ENCODE measurements around the gene PCDHB16. TPM values are rescaled to one million over a fixed set of nuclear protein-coding genes. Genes with fewer than 3 reads are reported as not detected.
"Not testable (repeated sequence)": the region's sequence is repeated elsewhere in the genome, so short reads cannot be mapped to it uniquely, and the experiment has no call there.

The PCDHB16 gene
- total and polyA plus RNA-seq, 2 donors = 2.4 to 3.3 TPM

DNA sequence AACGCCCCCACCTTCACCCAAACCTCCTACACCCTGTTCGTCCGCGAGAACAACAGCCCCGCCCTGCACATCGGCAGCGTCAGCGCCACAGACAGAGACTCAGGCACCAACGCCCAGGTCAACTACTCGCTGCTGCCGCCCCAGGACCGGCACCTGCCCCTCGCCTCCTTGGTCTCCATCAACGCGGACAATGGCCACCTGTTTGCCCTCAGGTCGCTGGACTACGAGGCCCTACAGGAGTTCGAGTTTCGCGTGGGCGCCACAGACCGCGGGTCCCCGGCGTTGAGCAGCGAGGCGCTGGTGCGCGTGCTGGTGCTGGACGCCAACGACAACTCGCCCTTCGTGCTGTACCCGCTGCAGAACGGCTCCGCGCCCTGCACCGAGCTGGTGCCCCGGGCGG lies 42.7 kb downstream of the PCDHB16 start:
- WGBS = 22% methylated on average over 34 of the region's 40 CpGs
- H3K4me1 ChIP-seq (ENCODE audit: insufficient read depth); H3K27ac ChIP-seq (ENCODE audit: low read depth); H3K36me3 ChIP-seq (ENCODE audit: insufficient read depth); DNase-seq (ENCODE audit: extremely low spot score); H3K4me3 ChIP-seq (ENCODE audit: low read depth, low read length): not testable (repeated sequence)

DNA sequence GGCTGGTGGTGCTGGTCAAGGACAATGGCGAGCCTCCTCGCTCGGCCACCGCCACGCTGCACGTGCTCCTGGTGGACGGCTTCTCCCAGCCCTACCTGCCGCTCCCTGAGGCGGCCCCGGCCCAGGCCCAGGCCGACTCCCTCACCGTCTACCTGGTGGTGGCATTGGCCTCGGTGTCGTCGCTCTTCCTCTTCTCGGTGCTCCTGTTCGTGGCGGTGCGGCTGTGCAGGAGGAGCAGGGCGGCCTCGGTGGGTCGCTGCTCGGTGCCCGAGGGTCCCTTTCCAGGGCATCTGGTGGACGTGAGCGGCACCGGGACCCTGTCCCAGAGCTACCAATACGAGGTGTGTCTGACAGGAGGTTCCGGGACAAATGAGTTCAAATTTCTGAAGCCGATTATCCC lies 43.2 kb downstream of the PCDHB16 start:
- not testable (repeated sequence) for H3K27ac ChIP-seq (ENCODE audit: low read depth); H3K4me1 ChIP-seq (ENCODE audit: insufficient read depth); H3K36me3 ChIP-seq (ENCODE audit: insufficient read depth); DNase-seq (ENCODE audit: extremely low spot score); H3K4me3 ChIP-seq (ENCODE audit: low read depth, low read length)
- WGBS = 33% methylated on average over 25 of the region's 30 CpGs

DNA sequence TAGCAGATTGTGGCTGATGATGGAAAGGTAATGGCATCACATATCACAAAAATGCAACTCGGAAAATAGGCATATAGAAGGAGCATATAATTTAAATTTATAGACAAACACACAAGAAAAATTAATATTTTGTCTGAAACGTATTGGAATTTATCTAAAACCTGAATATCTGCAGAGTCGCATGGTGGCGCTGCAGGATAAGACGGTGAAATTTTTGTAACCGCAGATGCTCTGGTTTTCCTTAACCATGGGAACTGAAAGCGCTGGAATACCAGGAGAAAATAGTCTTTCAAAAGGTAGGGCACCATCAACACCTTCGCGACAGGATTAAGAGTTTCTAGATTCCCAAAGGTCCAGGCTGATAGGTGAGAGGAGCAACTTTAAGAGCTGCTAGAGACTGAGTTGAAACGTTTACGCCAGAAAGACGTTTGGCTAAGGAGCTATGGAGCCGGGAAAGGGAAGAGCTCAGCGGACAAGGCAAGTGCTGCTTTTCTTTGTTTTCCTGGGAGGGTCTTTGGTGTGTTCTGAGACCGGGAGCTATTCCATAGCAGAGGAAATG lies 52.0 kb downstream of the PCDHB16 start:
- no peak overlapping the region for H3K4me3 ChIP-seq (ENCODE audit: low read depth, low read length)
- DNase-seq (ENCODE audit: extremely low spot score) = no peak
- H3K27ac ChIP-seq (ENCODE audit: low read depth) = no peak overlapping the region
- 7% methylated on average over 15 of the region's 15 CpGs for WGBS
- no peaks in the 10 kb centered on the region for H3K36me3 ChIP-seq (ENCODE audit: insufficient read depth)
- H3K4me1 ChIP-seq (ENCODE audit: insufficient read depth) = no peaks in the 10 kb centered on the region

Other genes with a start within 250 kb of the PCDHB16 start
Only the 30 nearest of the 37 such genes appear.
- 0.16 TPM for gene PCDHB1, start 131.0 kb upstream of the PCDHB16 start, total RNA-seq
- gene PCDHB1, start 131.0 kb upstream of the PCDHB16 start, polyA plus RNA-seq = 0.01 TPM
- gene PCDHB2, start 87.8 kb upstream of the PCDHB16 start, total RNA-seq = 3.4 TPM
- gene PCDHB2, start 87.8 kb upstream of the PCDHB16 start, polyA plus RNA-seq = 3.4 TPM
- gene PCDHB3, start 81.9 kb upstream of the PCDHB16 start, total RNA-seq = 4.6 TPM
- 1.3 TPM for gene PCDHB3, start 81.9 kb upstream of the PCDHB16 start, polyA plus RNA-seq
- gene PCDHB4, start 60.6 kb upstream of the PCDHB16 start, total RNA-seq = 3.8 TPM
- 6.2 TPM for gene PCDHB4, start 60.6 kb upstream of the PCDHB16 start, polyA plus RNA-seq
- gene PCDHB5, start 47.2 kb upstream of the PCDHB16 start, total RNA-seq = 7.0 TPM
- 9.0 TPM for gene PCDHB5, start 47.2 kb upstream of the PCDHB16 start, polyA plus RNA-seq
- gene PCDHB6, start 32.3 kb upstream of the PCDHB16 start, total RNA-seq = 1.1 TPM
- gene PCDHB6, start 32.3 kb upstream of the PCDHB16 start, polyA plus RNA-seq = 1.1 TPM
- 3.2 TPM for gene PCDHB7, start 9.7 kb upstream of the PCDHB16 start, total RNA-seq
- gene PCDHB7, start 9.7 kb upstream of the PCDHB16 start, polyA plus RNA-seq = 2.6 TPM
- 1.6 TPM for gene PCDHB8, start 4.6 kb upstream of the PCDHB16 start, total RNA-seq
- gene PCDHB8, start 4.6 kb upstream of the PCDHB16 start, polyA plus RNA-seq = 1.0 TPM
- gene PCDHB9, start 4.8 kb downstream of the PCDHB16 start, total RNA-seq = 2.4 TPM
- gene PCDHB9, start 4.8 kb downstream of the PCDHB16 start, polyA plus RNA-seq = 1.2 TPM
- gene PCDHB10, start 10.0 kb downstream of the PCDHB16 start, total RNA-seq = 5.0 TPM
- gene PCDHB10, start 10.0 kb downstream of the PCDHB16 start, polyA plus RNA-seq = 5.1 TPM
- 7.3 TPM for gene PCDHB11, start 17.2 kb downstream of the PCDHB16 start, total RNA-seq
- 2.8 TPM for gene PCDHB11, start 17.2 kb downstream of the PCDHB16 start, polyA plus RNA-seq
- 6.9 TPM for gene PCDHB12, start 26.3 kb downstream of the PCDHB16 start, total RNA-seq
- 3.4 TPM for gene PCDHB12, start 26.3 kb downstream of the PCDHB16 start, polyA plus RNA-seq
- gene PCDHB13, start 31.5 kb downstream of the PCDHB16 start, total RNA-seq = 5.9 TPM
- 2.5 TPM for gene PCDHB13, start 31.5 kb downstream of the PCDHB16 start, polyA plus RNA-seq
- 10.1 TPM for gene PCDHB14, start 41.0 kb downstream of the PCDHB16 start, total RNA-seq
- gene PCDHB14, start 41.0 kb downstream of the PCDHB16 start, polyA plus RNA-seq = 8.2 TPM
- 7.8 TPM for gene PCDHB15, start 63.0 kb downstream of the PCDHB16 start, total RNA-seq
- 7.3 TPM for gene PCDHB15, start 63.0 kb downstream of the PCDHB16 start, polyA plus RNA-seq
- gene SLC25A2, start 121.7 kb downstream of the PCDHB16 start, total RNA-seq = 0.69 TPM
- gene SLC25A2, start 121.7 kb downstream of the PCDHB16 start, polyA plus RNA-seq = not detected
- 85.9 TPM for gene TAF7, start 138.4 kb downstream of the PCDHB16 start, total RNA-seq
- 100 TPM for gene TAF7, start 138.4 kb downstream of the PCDHB16 start, polyA plus RNA-seq
- 1.2 TPM for gene PCDHGA1, start 148.1 kb downstream of the PCDHB16 start, total RNA-seq
- gene PCDHGA1, start 148.1 kb downstream of the PCDHB16 start, polyA plus RNA-seq = 1.2 TPM
- gene PCDHGA2, start 156.4 kb downstream of the PCDHB16 start, total RNA-seq = 5.7 TPM
- 4.1 TPM for gene PCDHGA2, start 156.4 kb downstream of the PCDHB16 start, polyA plus RNA-seq
- 4.6 TPM for gene PCDHGA3, start 161.4 kb downstream of the PCDHB16 start, total RNA-seq
- 1.6 TPM for gene PCDHGA3, start 161.4 kb downstream of the PCDHB16 start, polyA plus RNA-seq
- 5.7 TPM for gene PCDHGB1, start 167.7 kb downstream of the PCDHB16 start, total RNA-seq
- 0.47 TPM for gene PCDHGB1, start 167.7 kb downstream of the PCDHB16 start, polyA plus RNA-seq
- gene PCDHGA4, start 172.6 kb downstream of the PCDHB16 start, total RNA-seq = 5.8 TPM
- 2.2 TPM for gene PCDHGA4, start 172.6 kb downstream of the PCDHB16 start, polyA plus RNA-seq
- gene PCDHGB2, start 177.6 kb downstream of the PCDHB16 start, total RNA-seq = 7.9 TPM
- gene PCDHGB2, start 177.6 kb downstream of the PCDHB16 start, polyA plus RNA-seq = 2.2 TPM
- 7.0 TPM for gene PCDHGA5, start 181.8 kb downstream of the PCDHB16 start, total RNA-seq
- 2.6 TPM for gene PCDHGA5, start 181.8 kb downstream of the PCDHB16 start, polyA plus RNA-seq
- gene PCDHGB3, start 187.9 kb downstream of the PCDHB16 start, total RNA-seq = 7.3 TPM
- gene PCDHGB3, start 187.9 kb downstream of the PCDHB16 start, polyA plus RNA-seq = 1.4 TPM
- gene PCDHGA6, start 191.5 kb downstream of the PCDHB16 start, total RNA-seq = 9.6 TPM
- 3.7 TPM for gene PCDHGA6, start 191.5 kb downstream of the PCDHB16 start, polyA plus RNA-seq
- 6.9 TPM for gene PCDHGA7, start 200.4 kb downstream of the PCDHB16 start, total RNA-seq
- gene PCDHGA7, start 200.4 kb downstream of the PCDHB16 start, polyA plus RNA-seq = 1.9 TPM
- gene PCDHGB4, start 205.3 kb downstream of the PCDHB16 start, total RNA-seq = 11.7 TPM
- gene PCDHGB4, start 205.3 kb downstream of the PCDHB16 start, polyA plus RNA-seq = 2.4 TPM
- gene PCDHGA8, start 210.2 kb downstream of the PCDHB16 start, total RNA-seq = 9.1 TPM
- gene PCDHGA8, start 210.2 kb downstream of the PCDHB16 start, polyA plus RNA-seq = 0.25 TPM
- 13.5 TPM for gene PCDHGB5, start 215.6 kb downstream of the PCDHB16 start, total RNA-seq
- 4.7 TPM for gene PCDHGB5, start 215.6 kb downstream of the PCDHB16 start, polyA plus RNA-seq

All from urinary bladder (tissue), 4 donors.